HepG2 (cell line): ENCODE measurements around the gene SLC51B. TPM values are rescaled to one million over a fixed set of nuclear protein-coding genes. Genes with fewer than 3 reads are reported as not detected.

Experiments used
- HMGA1 ChIP-seq: sonication (generic); formaldehyde crosslinking; conservative IDR thresholded peaks from 2 replicates; pipeline ENCODE4 v1.4.0; 2020; ENCODE audit warnings: missing genetic modification reagents
- JUND ChIP-seq: sonication (generic); formaldehyde crosslinking; IDR thresholded peaks from 2 replicates; pipeline ENCODE4 v1.8.0; 2022; ENCODE audit warnings: mild to moderate bottlenecking, missing genetic modification reagents
- NFKBIZ ChIP-seq: IDR thresholded peaks from 2 replicates; pipeline ENCODE4 v1.6.1; 2018; ENCODE audit warnings: missing genetic modification reagents, missing compliant biosample characterization
- PCBP2 ChIP-seq: fragments of 200-400 bp; formaldehyde crosslinking; optimal IDR thresholded peaks from 2 replicates; pipeline ENCODE3; 2018; ENCODE audit warnings: low read length, low read depth; ENCODE audit not compliant: poor library complexity, severe bottlenecking
- SALL2 ChIP-seq: sonication (generic); formaldehyde crosslinking; IDR thresholded peaks from 2 replicates; pipeline ENCODE4 v1.8.1; 2023; ENCODE audit warnings: mild to moderate bottlenecking, missing genetic modification reagents, inconsistent platforms
- SRSF9 ChIP-seq: fragments of 200-400 bp; formaldehyde crosslinking; IDR thresholded peaks from 2 replicates; pipeline ENCODE4 v1.6.1; 2018; ENCODE audit warnings: borderline replicate concordance, mild to moderate bottlenecking, low read depth, low read length; ENCODE audit not compliant: insufficient read depth, poor library complexity, severe bottlenecking
- SUZ12 ChIP-seq: fragments of 150-350 bp; IDR thresholded peaks from 2 replicates; pipeline ENCODE4 v1.6.1; 2014; ENCODE audit warnings: low read depth, low read length
- TEAD2 ChIP-seq: sonication (generic); formaldehyde crosslinking; IDR thresholded peaks from 2 replicates; pipeline ENCODE4 v1.9.0; 2021; ENCODE audit warnings: missing genetic modification reagents
- ZBTB3 ChIP-seq: sonication (generic); formaldehyde crosslinking; IDR thresholded peaks from 2 replicates; pipeline ENCODE4 v1.4.0; 2020; ENCODE audit warnings: low read depth, mild to moderate bottlenecking, moderate library complexity, missing genetic modification reagents, borderline replicate concordance
- ZNF263 ChIP-seq: sonication (generic); formaldehyde crosslinking; IDR thresholded peaks from 2 replicates; pipeline ENCODE4 v1.4.0; 2020; ENCODE audit warnings: missing genetic modification reagents
- ZNF264 ChIP-seq: sonication (generic); formaldehyde crosslinking; IDR thresholded peaks from 2 replicates; pipeline ENCODE4 v1.4.0; 2020; ENCODE audit warnings: missing genetic modification reagents
- ZNF503 ChIP-seq: sonication (generic); formaldehyde crosslinking; IDR thresholded peaks from 2 replicates; pipeline ENCODE4 v1.4.0; 2020; ENCODE audit warnings: missing genetic modification reagents
- ZNF770 ChIP-seq: sonication (generic); formaldehyde crosslinking; IDR thresholded peaks from 2 replicates; pipeline ENCODE4 v1.5.0; 2020; ENCODE audit warnings: mild to moderate bottlenecking, missing genetic modification reagents
- ZNF776 ChIP-seq: sonication (generic); formaldehyde crosslinking; IDR thresholded peaks from 2 replicates; pipeline ENCODE4 v1.4.0; 2020; ENCODE audit warnings: mild to moderate bottlenecking, missing genetic modification reagents
- polyA plus RNA-seq, 8 experiments: library from polyadenylated mRNA; depleted of rRNA in 3 of 8; stranded (reverse) in 7 of 8; unstranded in 1 of 8; fragments of >200 nt; fragmentation: Illumina TruSeq in 4 of 8; extraction: Trizol in 4 of 8; gene quantifications; 2 replicates each; pipeline versions ENCODE4 v1.2.1 to v1.2.3, GENCODE V29; 2011 to 2016; ENCODE audit warnings: low read depth in 4 of 8, missing spikeins in 1 of 8, mixed read lengths in 1 of 8; ENCODE audit not compliant: insufficient read depth in 1 of 8
- total RNA-seq, 5 experiments: library from RNA; depleted of rRNA; stranded (reverse); fragments of >200 nt; fragmentation: Illumina TruSeq; extraction: Trizol; gene quantifications; 2 replicates each; pipeline ENCODE4 v1.2.3, GENCODE V29; 2016; ENCODE audit warnings: low read depth in 1 of 5
- TF ChIP-seq, protein P1 (sequence below), 2 experiments: sonication (generic) in 1 of 2; formaldehyde crosslinking in 1 of 2; IDR thresholded peaks; 2 replicates each; pipeline versions ENCODE4 v1.4.0 to v1.6.1; 2018 to 2020; ENCODE audit warnings: missing genetic modification reagents in 2 of 2, borderline replicate concordance in 1 of 2, low read depth in 1 of 2, mild to moderate bottlenecking in 1 of 2, missing biosample characterization in 1 of 2
- TF ChIP-seq, protein P2 (sequence below), 2 experiments: sonication (generic) in 1 of 2; formaldehyde crosslinking in 1 of 2; IDR thresholded peaks; 2 replicates each; pipeline versions ENCODE4 v1.4.0 to v1.6.1; 2016 to 2020; ENCODE audit warnings: borderline replicate concordance in 1 of 2, low read depth in 1 of 2, mild to moderate bottlenecking in 1 of 2, missing genetic modification reagents in 1 of 2
- TF ChIP-seq, protein P3 (sequence below): IDR thresholded peaks from 2 replicates; pipeline ENCODE4 v1.6.1; 2016; ENCODE audit warnings: low read depth, borderline replicate concordance

The SLC51B gene
- total and polyA plus RNA-seq, 2 of the 13 experiments (the other 11 are each of a cell fraction or from before 2014, with no cell fraction given) = 14.9 to 17.1 TPM

GRCh38 chr15:65044724-65045481, at the start of gene SLC51B (continued):
- TF ChIP-seq ZBTB3 (CRISPR knock-in tag) = peak; percentile 75
- no peak for TF ChIP-seq ZNF776 (CRISPR knock-in tag)
- TF ChIP-seq SALL2 (CRISPR knock-in tag) = 0 out of 2 replicates have a peak, but pooled peaks have one; percentile 47
- TF ChIP-seq ZNF503 (CRISPR knock-in tag) = no peak; the same call in 1 of the 2 replicates
- TF ChIP-seq ZNF770 (CRISPR knock-in tag) = no peak
- no peak for TF ChIP-seq SRSF9
- TF ChIP-seq, protein P1, sequence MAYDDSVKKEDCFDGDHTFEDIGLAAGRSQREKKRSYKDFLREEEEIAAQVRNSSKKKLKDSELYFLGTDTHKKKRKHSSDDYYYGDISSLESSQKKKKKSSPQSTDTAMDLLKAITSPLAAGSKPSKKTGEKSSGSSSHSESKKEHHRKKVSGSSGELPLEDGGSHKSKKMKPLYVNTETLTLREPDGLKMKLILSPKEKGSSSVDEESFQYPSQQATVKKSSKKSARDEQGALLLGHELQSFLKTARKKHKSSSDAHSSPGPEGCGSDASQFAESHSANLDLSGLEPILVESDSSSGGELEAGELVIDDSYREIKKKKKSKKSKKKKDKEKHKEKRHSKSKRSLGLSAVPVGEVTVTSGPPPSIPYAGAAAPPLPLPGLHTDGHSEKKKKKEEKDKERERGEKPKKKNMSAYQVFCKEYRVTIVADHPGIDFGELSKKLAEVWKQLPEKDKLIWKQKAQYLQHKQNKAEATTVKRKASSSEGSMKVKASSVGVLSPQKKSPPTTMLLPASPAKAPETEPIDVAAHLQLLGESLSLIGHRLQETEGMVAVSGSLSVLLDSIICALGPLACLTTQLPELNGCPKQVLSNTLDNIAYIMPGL (CRISPR knock-in tag; IDR thresholded peaks at IDR 0.05; ENCODE audit: borderline replicate concordance in 1 of 2, low read depth in 1 of 2) = peak in 1 of 2 experiments; percentile 72; a peak in 2 of 4 replicates
- TF ChIP-seq, protein P2, sequence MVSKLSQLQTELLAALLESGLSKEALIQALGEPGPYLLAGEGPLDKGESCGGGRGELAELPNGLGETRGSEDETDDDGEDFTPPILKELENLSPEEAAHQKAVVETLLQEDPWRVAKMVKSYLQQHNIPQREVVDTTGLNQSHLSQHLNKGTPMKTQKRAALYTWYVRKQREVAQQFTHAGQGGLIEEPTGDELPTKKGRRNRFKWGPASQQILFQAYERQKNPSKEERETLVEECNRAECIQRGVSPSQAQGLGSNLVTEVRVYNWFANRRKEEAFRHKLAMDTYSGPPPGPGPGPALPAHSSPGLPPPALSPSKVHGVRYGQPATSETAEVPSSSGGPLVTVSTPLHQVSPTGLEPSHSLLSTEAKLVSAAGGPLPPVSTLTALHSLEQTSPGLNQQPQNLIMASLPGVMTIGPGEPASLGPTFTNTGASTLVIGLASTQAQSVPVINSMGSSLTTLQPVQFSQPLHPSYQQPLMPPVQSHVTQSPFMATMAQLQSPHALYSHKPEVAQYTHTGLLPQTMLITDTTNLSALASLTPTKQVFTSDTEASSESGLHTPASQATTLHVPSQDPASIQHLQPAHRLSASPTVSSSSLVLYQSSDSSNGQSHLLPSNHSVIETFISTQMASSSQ (IDR thresholded peaks at IDR 0.05; ENCODE audit: low read depth) = peak; percentile 84; the same call in 1 of the 2 replicates
- TF ChIP-seq, protein P2 (CRISPR knock-in tag; IDR thresholded peaks at IDR 0.05; ENCODE audit: borderline replicate concordance) = peak; percentile 95
- TF ChIP-seq TEAD2 (CRISPR knock-in tag) = no peak
- TF ChIP-seq ZNF263 = peak; percentile 88
- peak; percentile 17; the same call in 1 of the 2 replicates for TF ChIP-seq JUND (CRISPR knock-in tag)
- TF ChIP-seq ZNF264 = peak; percentile 90; the same call in 1 of the 2 replicates
- TF ChIP-seq, protein P3, sequence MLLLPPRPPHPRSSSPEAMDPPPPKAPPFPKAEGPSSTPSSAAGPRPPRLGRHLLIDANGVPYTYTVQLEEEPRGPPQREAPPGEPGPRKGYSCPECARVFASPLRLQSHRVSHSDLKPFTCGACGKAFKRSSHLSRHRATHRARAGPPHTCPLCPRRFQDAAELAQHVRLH (CRISPR knock-in tag) = 0 out of 2 replicates have a peak, but pooled peaks have one; percentile 57
- no peak for TF ChIP-seq SUZ12
- TF ChIP-seq PCBP2 = no peak
- no peak for TF ChIP-seq HMGA1 (CRISPR knock-in tag)
- peak; percentile 83 for TF ChIP-seq NFKBIZ (CRISPR knock-in tag)
